Ectodermal cell (in vitro differentiated cells): ENCODE data around the gene CLDN18.

Experiments
- H3K27ac ChIP-seq: 2 replicates; pipeline ENCODE4 v1.7.0; 2013; ENCODE audit warnings: mild to moderate bottlenecking, low read depth, low read length; ENCODE audit not compliant: insufficient read depth, poor library complexity, severe bottlenecking
- H3K27me3 ChIP-seq: 2 replicates; pipeline ENCODE4 v1.7.0; 2013; ENCODE audit warnings: mild to moderate bottlenecking, low read length; ENCODE audit not compliant: insufficient read depth, control insufficient read depth, poor library complexity, severe bottlenecking
- H3K36me3 ChIP-seq: one replicate; pipeline ENCODE4 v1.7.0; 2013; ENCODE audit warnings: low read length; ENCODE audit not compliant: control insufficient read depth, insufficient read depth
- H3K4me1 ChIP-seq: one replicate; pipeline ENCODE4 v1.7.0; 2013; ENCODE audit warnings: low read length; ENCODE audit not compliant: control insufficient read depth, insufficient read depth
- H3K4me3 ChIP-seq: 2 replicates; pipeline ENCODE4 v1.7.0; 2013; ENCODE audit warnings: low read depth, low read length, control low read depth; ENCODE audit not compliant: insufficient read depth
- H3K9me3 ChIP-seq: 2 replicates; pipeline ENCODE4 v1.7.0; 2013; ENCODE audit warnings: mild to moderate bottlenecking, low read length, moderate library complexity; ENCODE audit not compliant: control insufficient read depth
- WGBS, 2 experiments: methylation state at CpG; one replicate each; pipeline ENCODE4 v1.1.7; 2013; ENCODE audit warnings: missing lambda C conversion rate in 2 of 2; 5-methylcytosine and 5-hydroxymethylcytosine counted together

CLDN18 gene

GRCh38 chr3:137992592-137992991 is 17.4 kb upstream of the CLDN18 start:
- WGBS, 2 experiments: 90 to 91% methylated on average over 4 of the region's 4 CpGs

DNA sequence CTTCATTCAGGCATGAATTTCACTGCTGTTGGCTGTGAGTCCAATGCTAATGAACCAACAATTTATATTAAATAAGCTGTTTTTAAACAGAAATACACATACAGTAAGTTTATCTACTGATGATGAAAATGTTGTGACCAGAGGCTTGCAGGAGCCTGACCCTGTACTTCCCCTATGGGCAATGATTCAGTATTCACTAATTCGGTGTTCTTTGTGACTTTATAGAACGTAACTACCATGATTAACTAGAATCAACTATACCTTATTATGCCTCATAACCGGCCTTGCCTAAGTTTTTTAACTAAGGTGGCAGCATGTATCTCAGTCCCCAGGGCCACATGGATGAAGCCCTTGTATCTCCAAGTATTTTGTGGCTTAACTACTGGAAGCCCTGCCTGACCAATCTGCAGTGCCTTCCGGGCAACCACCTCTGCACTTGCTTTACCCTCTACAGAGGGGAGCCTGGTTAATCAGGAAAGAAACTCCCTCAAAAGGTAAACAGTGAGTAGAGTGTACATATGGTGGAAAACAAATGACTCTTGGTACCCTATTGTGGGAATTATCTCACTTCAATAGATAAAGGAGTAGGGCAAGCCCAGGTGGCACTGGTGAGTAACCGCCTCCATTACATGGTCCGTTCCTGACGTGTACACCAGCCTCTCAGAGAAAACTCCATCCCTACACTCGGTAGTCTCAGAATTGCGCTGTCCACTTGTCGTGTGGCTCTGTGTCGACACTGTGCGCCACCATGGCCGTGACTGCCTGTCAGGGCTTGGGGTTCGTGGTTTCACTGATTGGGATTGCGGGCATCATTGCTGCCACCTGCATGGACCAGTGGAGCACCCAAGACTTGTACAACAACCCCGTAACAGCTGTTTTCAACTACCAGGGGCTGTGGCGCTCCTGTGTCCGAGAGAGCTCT is 11.6 kb upstream of the CLDN18 start:
- Histone ChIP-seq H3K27ac (no peak overlapping the region), H3K9me3 (no peaks in the 10 kb centered on the region), H3K4me3 (no peak overlapping the region), H3K36me3 (no peaks in the 10 kb centered on the region), H3K4me1 (no peaks in the 10 kb centered on the region), H3K27me3 (no peaks in the 10 kb centered on the region)
- 94% methylated on average over 18 of the region's 18 CpGs for WGBS, 2 experiments

More at GRCh38 chr3:137992592-137992991, 17.4 kb upstream of the CLDN18 start:
- no peaks in the 10 kb centered on the region for H3K4me1 ChIP-seq
- H3K36me3 ChIP-seq: no peaks in the 10 kb centered on the region
- H3K27ac ChIP-seq: no peak overlapping the region
- H3K27me3 ChIP-seq: no peaks in the 10 kb centered on the region
- no peak overlapping the region for H3K4me3 ChIP-seq
- H3K9me3 ChIP-seq: no peaks in the 10 kb centered on the region

DNA sequence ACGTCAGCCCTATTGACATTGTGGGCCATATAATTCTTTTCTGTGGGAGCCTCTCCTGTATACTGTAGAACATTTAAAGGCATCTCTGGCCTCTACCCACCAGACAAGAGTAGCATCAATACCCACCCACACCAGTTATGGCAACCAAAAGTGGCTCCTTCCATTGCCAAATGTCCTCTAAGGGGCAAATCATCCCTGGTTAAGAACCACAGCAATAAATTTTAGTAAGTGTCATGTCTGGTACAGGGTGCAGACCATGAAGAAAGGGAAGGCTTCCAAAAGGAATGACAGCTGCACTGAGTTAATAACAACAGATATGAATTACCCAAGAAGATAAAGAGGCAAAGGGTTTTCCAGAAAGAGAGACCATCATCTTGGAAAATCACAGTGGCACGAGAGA is 6.9 kb upstream of the CLDN18 start:
- no peak overlapping the region for H3K27ac ChIP-seq
- H3K9me3 ChIP-seq: no peaks in the 10 kb centered on the region
- H3K27me3 ChIP-seq: no peaks in the 10 kb centered on the region
- H3K4me1 ChIP-seq: no peaks in the 10 kb centered on the region
- H3K4me3 ChIP-seq: no peak overlapping the region
- WGBS, 2 experiments: 94 to 95% methylated on average over 2 of the region's 2 CpGs
- no peaks in the 10 kb centered on the region for H3K36me3 ChIP-seq

- no peak overlapping the region for H3K4me3 ChIP-seq
Observed at GRCh38 chr3:138005627-138006026, 4.3 kb upstream of the CLDN18 start.

DNA sequence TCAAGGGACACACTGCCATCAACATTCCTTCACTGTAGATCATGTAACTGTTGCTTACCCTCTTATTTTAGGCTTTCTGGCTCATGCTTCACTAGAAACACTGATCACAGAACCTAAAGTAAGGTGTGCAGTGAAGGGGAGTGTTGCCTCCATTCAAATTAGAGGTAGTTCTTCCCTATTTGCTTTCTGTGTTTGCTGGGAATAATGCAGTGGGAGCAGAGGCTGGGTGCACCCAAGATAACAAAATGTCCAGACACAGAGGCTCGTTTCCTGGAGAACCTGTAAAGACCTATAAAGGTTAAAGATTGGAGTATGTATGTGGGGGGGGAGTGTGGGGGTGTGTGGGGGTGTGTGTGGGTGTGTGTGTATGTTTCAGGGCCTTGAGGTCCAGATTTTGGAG is 2.1 kb upstream of the CLDN18 start:
- Histone ChIP-seq H3K27ac (no peak overlapping the region), H3K9me3 (no peaks in the 10 kb centered on the region), H3K36me3 (no peaks in the 10 kb centered on the region), H3K4me3 (no peak overlapping the region), H3K4me1 (no peaks in the 10 kb centered on the region), H3K27me3 (no peaks in the 10 kb centered on the region)
- 88 to 95% methylated on average over 1 of the region's 1 CpG for WGBS, 2 experiments

More at GRCh38 chr3:138005627-138006026, 4.3 kb upstream of the CLDN18 start:
- no peaks in the 10 kb centered on the region for H3K4me1 ChIP-seq
- no peaks in the 10 kb centered on the region for H3K36me3 ChIP-seq
- no peaks in the 10 kb centered on the region for H3K9me3 ChIP-seq
- no peak overlapping the region for H3K27ac ChIP-seq
- H3K27me3 ChIP-seq: no peaks in the 10 kb centered on the region

DNA sequence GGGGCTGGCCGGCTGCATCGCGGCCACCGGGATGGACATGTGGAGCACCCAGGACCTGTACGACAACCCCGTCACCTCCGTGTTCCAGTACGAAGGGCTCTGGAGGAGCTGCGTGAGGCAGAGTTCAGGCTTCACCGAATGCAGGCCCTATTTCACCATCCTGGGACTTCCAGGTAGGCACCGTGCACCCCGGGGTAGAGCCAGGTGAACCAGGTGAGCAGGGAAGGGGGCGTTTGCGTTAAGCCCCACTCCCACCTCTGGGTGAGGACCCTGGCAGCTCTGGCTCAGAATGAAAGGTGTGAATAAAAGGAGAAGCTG is 267 bp downstream of the CLDN18 start:
- Histone ChIP-seq H3K9me3 (no peaks in the 10 kb centered on the region), H3K36me3 (no peaks in the 10 kb centered on the region), H3K4me3 (no peak overlapping the region), H3K4me1 (no peaks in the 10 kb centered on the region), H3K27me3 (no peaks in the 10 kb centered on the region), H3K27ac (no peak overlapping the region)
- 96 to 97% methylated on average over 14 of the region's 14 CpGs for WGBS, 2 experiments

DNA sequence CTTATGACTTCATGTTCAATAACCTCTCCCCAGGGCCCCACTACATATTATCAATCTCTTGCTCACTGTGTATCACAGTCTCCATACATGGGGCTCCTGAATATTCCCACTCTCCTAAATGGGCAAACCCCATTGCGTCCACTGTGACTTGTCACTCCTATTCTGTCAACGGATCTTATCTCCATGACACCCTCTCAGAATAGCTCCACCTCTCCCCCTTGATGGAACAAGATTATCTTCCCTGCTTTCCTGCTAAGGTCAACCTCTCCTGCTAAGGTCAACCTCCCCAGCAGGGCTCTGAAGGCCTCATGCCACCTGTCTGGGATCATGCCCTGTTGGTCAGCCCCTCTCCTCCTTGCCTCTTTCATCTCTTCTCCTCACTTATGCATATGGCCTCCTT is 1.8 kb downstream of the CLDN18 start:
- Histone ChIP-seq H3K36me3 (no peaks in the 10 kb centered on the region), H3K4me3 (no peak overlapping the region), H3K9me3 (no peaks in the 10 kb centered on the region), H3K27me3 (no peaks in the 10 kb centered on the region), H3K4me1 (no peaks in the 10 kb centered on the region), H3K27ac (no peak overlapping the region)
- 83 to 91% methylated on average over 2 of the region's 2 CpGs for WGBS, 2 experiments

GRCh38 chr3:138012526-138012925 is 2.6 kb downstream of the CLDN18 start:
- Histone ChIP-seq H3K36me3 (no peaks in the 10 kb centered on the region), H3K27ac (no peak overlapping the region), H3K4me3 (no peak overlapping the region), H3K27me3 (no peaks in the 10 kb centered on the region), H3K4me1 (no peaks in the 10 kb centered on the region), H3K9me3 (no peaks in the 10 kb centered on the region)
- 91 to 95% methylated on average over 4 of the region's 4 CpGs for WGBS, 2 experiments

GRCh38 chr3:138016065-138016464 is 6.1 kb downstream of the CLDN18 start:
- Histone ChIP-seq H3K9me3 (no peaks in the 10 kb centered on the region), H3K4me3 (no peak overlapping the region), H3K4me1 (no peaks in the 10 kb centered on the region), H3K36me3 (no peaks in the 10 kb centered on the region), H3K27ac (no peak overlapping the region), H3K27me3 (no peaks in the 10 kb centered on the region)
- WGBS, 2 experiments: 87 to 91% methylated on average over 2 of the region's 2 CpGs

GRCh38 chr3:138019281-138020069 is 9.5 kb downstream of the CLDN18 start:
- WGBS, 2 experiments: 91 to 94% methylated on average over 3 of the region's 3 CpGs
- Histone ChIP-seq H3K4me3 (no peak overlapping the region), H3K27me3 (no peaks in the 10 kb centered on the region), H3K4me1 (no peaks in the 10 kb centered on the region), H3K27ac (no peak overlapping the region), H3K36me3 (no peaks in the 10 kb centered on the region), H3K9me3 (no peaks in the 10 kb centered on the region)
